AG09319 (cell line): ENCODE data around the gene MMGT1.
"Not testable (repeated sequence)": the region's sequence is repeated elsewhere in the genome, so short reads cannot be mapped to it uniquely, and the experiment has no call there.

ENCODE experiments used
- DNase-seq: peaks from one replicate; pipeline ENCODE4 v3.0.0-alpha.2; 2010; ENCODE audit warnings: low read depth; ENCODE audit errors: extremely low read depth
- TF ChIP-seq, protein P1 (sequence below): IDR thresholded peaks from 2 replicates; pipeline ENCODE4 v1.5.1; 2011; ENCODE audit warnings: low read depth, mild to moderate bottlenecking, inconsistent platforms, low read length, moderate library complexity

The MMGT1 gene

DNA sequence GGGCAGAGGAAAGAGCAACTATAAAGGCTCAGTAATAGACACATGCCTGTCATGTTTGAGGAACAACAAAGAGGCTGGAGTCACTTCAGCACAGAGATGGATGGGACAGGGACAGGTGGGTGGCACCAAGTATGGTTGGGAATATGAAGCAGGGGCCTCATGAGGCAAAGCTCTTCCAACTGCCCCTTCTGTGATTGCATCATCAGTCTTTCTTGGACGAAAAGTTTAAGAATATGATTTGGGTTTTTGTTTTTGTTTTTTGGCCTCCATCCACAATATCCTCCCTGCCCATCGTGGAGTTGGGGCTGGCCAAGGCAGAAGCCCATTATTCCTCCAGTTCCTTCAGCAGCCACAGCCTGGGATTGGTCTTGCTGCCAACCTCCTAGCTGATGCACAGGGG, 45.9 kb downstream of the MMGT1 start:
- DNase-seq: no peak
- TF ChIP-seq, protein P1, sequence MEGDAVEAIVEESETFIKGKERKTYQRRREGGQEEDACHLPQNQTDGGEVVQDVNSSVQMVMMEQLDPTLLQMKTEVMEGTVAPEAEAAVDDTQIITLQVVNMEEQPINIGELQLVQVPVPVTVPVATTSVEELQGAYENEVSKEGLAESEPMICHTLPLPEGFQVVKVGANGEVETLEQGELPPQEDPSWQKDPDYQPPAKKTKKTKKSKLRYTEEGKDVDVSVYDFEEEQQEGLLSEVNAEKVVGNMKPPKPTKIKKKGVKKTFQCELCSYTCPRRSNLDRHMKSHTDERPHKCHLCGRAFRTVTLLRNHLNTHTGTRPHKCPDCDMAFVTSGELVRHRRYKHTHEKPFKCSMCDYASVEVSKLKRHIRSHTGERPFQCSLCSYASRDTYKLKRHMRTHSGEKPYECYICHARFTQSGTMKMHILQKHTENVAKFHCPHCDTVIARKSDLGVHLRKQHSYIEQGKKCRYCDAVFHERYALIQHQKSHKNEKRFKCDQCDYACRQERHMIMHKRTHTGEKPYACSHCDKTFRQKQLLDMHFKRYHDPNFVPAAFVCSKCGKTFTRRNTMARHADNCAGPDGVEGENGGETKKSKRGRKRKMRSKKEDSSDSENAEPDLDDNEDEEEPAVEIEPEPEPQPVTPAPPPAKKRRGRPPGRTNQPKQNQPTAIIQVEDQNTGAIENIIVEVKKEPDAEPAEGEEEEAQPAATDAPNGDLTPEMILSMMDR: no peak

DNA sequence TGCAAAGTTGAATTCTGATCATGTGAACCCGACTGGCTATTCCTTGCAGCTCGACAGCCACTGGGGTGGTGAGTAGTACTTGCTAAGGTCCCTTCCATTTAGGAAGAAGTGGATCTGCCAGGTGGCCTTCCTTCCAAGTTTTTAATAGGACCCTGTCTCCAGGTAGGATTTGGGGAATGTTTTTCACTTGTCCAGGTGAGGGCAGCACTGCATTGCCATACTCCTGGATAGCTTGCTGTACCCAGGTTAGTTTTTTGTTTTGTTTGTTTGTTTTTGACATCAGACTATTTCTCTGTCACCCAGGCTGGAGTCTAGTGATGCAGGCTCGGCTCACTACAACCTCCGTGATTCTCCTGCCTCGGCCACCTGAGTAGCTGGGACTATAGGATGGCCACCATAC, 50.4 kb downstream of the MMGT1 start:
- DNase-seq: no peak
- TF ChIP-seq, protein P1: no peak; the same call in 1 of the 2 replicates

DNA sequence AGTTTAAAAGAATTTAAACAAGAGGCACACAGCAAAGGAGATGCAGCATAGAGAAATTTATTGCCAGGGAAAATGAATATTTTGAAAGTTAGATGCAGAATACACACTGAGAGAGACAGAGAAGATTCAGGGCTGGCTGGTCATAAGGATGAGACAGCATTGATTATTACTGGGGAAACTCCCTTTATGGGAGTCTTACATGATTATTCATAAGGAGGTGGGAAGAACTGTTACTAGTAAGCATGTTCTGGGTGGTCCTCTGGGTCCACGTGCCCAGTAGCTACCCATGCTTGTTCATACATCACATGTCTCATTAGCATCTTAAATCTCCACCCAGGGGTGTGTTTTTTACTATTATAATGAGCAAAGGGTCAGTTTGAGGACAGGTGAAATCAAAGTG, 53.3 kb downstream of the MMGT1 start:
- not testable (repeated sequence) for DNase-seq

DNA sequence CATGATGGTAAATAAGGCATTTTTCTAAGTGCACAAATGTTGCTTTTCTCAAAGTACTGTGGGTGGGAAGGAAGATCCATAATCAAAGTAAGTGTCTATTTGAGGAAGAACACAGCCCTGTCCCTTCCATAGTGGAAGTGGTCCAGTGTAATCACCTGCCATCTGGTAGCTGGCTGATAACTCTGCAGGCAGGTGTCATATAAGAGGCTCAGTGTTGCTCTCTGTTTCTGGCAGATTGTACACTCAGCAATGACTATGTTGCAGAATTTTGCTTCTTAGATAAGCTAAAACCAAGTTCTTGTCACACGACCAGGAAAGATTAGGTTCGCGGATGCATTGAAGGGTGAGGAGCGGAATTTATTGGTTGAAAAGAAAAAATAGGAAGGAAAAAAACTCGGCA, 59.4 kb downstream of the MMGT1 start:
- DNase-seq: no peak
- TF ChIP-seq, protein P1: no peak
